ENCODE results near the gene OSBPL5.
"Not testable (repeated sequence)": the region's sequence is repeated elsewhere in the genome, so short reads cannot be mapped to it uniquely, and the experiment has no call there.

Gene OSBPL5

DNA sequence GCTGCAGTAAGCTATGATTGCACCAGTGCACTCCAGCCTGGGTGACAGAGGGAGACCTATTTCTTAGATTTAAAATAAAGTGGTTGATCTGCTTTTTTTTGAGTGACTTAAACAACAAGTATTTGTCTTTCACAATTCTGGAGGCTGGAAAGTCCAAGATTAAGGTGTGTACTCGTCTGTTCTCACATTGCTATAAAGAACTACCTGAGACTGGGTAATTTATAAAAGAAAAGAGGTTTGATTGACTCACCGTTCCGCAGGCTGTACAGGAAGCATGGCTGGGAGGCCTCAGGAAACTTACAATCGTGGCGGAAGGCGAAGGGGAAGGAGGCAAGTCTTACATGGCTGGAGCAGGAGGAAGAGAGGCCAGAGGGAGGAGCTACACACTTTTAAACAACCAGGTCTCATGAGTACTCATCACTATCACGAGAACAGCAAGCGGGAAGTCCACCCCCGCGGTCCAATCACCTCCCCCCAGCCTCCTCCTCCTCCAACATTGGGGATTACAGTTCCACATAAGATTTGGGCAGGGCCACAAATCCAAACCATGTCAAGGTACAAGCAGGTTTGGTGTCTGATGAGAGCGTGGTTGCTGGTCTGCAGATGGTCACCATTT is 19.7 kb upstream of the OSBPL5 start:
- DNase-seq (ENCODE audit: insufficient read length, low spot score): no peak

DNA sequence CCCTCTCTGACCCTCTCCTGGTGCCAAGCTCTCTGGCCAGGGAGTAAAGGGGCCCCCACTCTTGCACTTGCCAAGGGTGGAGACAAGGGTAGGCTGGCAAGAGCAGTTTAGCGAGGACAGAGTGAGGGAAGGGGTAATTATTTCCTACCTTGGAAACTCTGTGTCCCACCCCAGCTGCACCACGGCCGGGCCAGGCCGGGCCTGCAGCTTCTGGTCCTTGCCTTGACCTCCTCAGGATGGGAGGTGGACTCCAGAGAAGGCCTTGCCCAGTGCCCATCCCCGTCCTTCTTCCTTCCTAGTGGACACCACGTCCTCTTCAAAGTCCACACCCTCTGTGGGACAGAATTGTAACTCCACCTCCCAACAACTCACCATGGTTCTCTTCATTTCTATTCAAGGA is 18.4 kb upstream of the OSBPL5 start:
- DNase-seq (ENCODE audit: insufficient read length, low spot score) (no peak), FAIRE-seq (no peak)

More for the DNA sequence above, 19.7 kb upstream of the OSBPL5 start:
- no peak for FAIRE-seq

DNA sequence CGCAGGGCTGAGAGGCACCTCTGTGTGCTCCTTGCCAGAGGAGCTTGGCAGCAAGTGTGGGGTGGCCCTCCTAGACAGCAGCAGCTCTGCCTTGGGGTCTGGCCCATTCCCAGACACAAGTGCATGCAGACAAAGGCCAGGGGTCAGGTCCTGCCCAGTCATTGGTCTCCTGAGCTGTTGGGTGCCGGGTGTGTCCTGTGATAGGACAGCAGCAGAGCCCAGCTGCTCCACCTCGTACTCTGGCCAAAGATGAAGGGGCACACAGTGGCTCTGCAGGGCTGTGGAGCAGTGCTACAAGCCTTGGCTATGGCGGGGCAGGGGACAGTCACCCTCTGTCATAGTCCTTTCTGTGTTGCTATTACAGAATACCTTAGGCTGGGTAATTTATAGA is 17.3 kb upstream of the OSBPL5 start:
- FAIRE-seq (no peak), DNase-seq (ENCODE audit: insufficient read length, low spot score) (no peak)

DNA sequence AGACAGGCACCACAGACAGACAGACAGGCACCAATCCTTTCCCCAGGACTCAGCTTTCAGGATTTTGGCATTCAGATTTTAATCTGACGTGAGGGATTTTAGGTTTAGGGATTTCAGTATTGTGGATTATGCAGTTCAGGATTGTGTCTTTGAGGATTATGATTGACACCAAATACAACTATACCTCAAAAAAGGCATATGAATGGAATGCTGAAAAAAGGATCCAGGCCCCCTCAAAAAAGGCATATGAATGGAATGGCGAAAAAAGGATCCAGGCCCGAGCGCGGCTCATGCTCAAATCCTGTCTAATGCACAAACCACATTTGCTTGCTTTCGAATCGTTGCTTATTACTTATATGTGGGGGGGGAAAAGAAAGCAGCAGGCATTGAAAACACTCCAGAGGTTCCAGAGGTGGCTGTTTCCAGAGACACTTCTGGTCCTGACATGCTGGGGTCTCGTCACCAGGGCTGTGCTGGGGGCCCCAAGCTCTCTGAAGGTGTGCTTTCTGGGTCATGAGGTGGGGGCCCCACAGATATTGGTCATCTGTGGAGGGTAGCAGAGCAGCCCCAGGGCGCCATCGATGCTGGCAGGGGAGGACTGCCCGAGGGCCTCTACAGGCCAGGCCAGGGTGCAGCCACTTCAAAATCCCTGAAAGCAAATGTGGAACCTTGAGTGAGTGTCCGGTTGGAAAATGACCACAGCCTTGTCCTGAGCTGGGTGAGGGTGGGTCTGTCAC is 16.8 kb upstream of the OSBPL5 start:
- DNase-seq (ENCODE audit: insufficient read length, low spot score): no peak
- FAIRE-seq: no peak

DNA sequence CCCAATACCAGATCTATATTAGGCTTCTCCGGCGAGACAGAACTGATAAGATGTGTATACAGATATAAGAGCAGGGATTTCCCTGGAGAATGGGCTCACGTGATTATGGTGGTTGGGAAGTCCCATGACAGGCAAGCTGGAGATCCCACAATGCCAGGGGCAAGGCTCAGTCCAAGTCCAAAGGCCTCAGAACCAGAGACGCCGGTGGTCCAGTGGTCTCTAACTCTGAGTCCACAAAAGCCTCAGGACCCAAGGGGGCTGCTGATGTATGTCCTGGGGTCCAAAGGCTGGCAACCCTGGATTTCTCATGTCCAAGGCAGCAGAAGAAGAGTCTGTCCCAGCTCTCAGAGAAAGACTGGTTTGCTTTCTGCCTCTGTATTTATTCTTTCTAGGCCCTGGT is 15.8 kb upstream of the OSBPL5 start:
- FAIRE-seq (no peak), DNase-seq (ENCODE audit: insufficient read length, low spot score) (no peak)

DNA sequence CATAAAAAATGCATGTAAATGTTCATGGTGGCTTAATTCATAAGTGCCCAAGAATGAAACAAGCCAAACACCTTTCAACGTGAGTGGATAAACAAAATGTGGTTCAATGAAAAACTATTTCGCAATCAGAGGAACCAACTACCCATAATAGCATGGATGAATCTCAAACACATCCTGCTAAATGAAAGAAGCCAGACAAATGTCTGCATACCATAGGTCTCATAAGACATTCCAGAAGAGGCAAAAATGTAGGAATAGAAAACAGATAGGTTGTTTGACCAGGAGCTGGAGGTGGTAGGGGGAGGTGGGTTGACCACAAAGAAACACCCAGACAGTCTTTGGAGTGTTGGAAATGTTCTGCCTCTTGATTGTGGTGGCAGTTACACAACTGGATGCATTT is 13.2 kb upstream of the OSBPL5 start:
- no peak for FAIRE-seq
- no peak for DNase-seq (ENCODE audit: insufficient read length, low spot score)

DNA sequence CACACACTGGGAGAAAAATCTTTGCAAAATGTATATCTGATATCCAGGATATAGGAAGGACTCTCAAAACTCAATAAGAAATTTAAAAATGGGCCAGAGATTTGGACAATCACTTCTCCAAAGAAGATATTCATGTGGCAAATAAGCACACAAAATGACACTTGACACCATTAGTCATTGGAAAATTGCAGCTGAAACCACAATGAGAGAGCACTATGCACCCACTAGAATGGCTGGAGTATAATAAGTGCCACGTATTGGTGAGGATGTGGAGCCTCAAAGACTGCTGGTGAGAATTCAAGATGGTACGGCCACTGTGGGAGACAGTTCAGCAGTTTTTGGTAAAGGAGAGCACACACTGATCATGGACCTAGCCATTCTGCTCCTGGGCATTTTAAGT is 12.8 kb upstream of the OSBPL5 start:
- no peak for FAIRE-seq

DNA sequence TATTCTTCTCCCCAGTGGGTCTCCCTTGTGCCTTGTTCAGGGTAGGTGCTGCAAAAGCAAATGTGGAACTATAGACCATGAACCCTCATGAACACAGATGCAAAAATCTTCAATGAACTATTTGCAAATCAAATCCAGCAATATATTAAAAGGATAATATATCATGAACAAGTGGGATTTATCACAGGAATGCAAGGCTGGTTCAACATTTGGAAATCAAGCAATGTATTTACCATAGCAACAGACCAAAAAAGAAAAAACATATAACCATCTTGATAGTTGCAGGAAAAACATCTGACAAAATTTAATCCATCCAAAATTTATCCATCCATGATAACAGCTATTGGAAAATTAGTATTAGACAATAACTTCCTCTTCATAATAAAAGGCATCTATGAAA is 11.4 kb upstream of the OSBPL5 start:
- DNase-seq (ENCODE audit: insufficient read length, low spot score) (no peak), FAIRE-seq (no peak)

More for the DNA sequence above, 12.8 kb upstream of the OSBPL5 start:
- no peak for DNase-seq (ENCODE audit: insufficient read length, low spot score)

DNA sequence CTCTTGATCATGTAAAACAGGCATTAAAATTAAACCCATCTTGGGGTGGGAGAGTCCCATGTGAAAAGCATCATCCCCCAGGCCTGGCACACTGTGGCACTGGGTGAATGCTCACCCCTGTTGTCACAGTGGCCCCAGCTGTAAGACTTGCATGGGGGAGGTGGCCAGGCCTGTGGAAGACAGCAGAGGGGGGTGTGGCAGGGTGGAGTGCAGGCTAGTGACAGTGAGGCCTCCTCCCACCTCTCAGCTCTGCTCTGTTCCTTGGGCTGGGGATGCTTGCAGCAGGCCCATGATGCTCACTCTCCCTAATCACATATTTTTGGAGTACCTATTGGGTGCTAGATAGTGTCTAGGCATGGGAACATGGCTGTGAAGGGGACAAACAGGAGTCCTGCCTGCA is 10.1 kb upstream of the OSBPL5 start:
- FAIRE-seq: no peak

DNA sequence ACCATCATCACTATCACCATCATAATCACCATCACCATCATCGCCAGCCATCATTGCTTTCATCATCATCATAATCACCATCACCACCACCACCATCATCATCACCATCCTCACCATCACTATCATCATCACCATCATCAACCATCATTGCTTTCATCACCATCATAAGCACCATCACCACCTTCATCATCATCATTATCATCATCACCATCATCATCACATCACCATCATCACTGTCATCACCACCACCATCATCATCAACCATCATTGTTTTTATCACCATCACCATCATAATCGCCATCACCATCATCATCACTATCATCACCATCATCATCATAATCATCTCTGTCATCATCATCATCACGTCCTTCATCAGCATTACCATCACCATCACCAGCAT is 9.3 kb upstream of the OSBPL5 start:
- no peak for DNase-seq (ENCODE audit: insufficient read length, low spot score)
- no peak for FAIRE-seq

More for the DNA sequence above, 10.1 kb upstream of the OSBPL5 start:
- no peak for DNase-seq (ENCODE audit: insufficient read length, low spot score)

DNA sequence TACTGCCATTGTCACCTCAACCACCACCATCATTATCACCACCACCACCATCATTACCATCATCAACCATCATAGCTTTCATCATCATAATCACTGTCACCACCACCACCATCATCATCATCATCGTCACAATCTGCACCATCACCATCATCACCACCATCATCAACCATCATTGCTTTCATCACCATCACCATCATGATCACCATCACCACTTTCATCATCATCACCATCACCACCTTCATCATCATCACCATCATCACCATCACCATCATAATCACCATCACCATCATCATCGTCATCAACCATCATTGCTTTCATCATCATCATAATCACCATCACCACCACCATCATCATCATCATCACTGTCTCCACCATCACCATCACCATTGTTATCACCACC is 8.7 kb upstream of the OSBPL5 start:
- no peak for DNase-seq (ENCODE audit: insufficient read length, low spot score)
- no peak for FAIRE-seq

DNA sequence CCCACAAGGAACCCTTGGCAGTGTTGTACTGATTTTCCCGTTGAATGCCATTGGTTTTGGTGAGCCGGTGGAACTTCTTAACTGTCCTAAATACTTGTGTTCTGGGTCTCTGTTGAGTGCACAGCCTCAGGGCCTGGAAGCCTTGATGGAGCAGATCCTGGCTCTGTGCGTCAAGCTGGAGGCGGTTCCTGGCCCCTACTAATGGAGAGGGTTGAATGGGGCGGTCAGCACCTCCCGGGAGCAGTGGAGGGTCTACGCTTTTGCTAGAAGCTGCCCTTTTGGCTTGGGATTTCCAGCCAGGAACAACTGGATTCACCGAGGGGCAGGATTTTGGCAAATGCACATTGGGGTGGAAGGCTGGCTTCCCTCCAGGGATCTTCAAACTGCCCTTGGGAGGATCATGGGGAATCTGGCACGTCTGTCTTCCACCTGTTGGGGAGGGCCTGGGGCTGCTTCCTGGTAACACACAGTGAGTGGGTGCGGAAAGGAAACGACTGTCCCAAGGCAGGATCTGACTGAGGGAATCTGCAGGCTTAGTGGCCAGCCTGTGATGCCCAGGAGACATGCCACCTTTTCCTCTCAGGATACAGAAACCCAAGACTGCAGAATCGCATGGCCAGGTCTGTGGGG is 6.9 kb upstream of the OSBPL5 start:
- no peak for FAIRE-seq
- DNase-seq (ENCODE audit: insufficient read length, low spot score): no peak

DNA sequence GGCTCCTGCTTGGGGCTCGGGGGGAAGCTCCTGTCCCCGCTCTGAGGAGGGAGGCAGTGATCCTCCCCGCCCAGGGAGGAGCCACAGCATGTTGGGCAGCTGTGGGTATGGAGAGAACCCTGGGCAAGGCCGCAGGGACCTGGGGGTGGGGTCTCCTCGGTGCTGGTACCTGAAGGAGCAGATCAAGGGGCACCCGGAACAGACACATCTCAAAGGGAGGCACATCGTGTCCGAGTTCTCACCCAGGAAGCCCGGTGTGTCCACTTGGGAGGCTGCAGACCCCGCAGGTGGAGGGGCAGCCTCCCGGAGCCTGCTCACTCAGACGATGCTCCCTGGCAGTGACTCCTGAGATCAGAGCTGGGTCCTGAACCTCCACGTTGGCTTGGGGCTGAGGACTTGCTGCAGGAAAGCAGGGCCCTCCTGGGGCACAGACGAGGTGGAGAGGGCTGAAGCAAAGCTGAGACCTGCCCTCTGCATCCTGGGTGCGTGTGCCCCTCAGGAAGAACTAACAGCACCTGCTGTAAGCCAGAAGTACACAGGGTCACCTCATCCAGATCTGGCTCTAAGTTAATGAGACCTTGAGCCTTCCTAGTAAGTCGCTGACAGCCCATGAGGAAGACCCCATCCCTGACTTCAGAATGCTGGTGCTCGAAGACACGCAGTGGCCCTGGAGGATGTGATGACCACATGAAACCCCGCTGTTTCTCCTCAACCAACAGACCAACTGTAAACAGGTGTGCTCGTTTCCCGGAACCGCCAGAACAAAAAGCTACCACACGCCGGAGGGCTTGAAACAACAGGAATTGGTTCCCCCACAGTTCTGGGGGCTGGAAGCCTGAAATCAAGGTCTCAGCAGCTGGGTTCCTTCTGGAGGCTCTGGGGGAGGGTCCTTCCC is 5.9 kb upstream of the OSBPL5 start:
- DNase-seq (ENCODE audit: insufficient read length, low spot score): no peak

DNA sequence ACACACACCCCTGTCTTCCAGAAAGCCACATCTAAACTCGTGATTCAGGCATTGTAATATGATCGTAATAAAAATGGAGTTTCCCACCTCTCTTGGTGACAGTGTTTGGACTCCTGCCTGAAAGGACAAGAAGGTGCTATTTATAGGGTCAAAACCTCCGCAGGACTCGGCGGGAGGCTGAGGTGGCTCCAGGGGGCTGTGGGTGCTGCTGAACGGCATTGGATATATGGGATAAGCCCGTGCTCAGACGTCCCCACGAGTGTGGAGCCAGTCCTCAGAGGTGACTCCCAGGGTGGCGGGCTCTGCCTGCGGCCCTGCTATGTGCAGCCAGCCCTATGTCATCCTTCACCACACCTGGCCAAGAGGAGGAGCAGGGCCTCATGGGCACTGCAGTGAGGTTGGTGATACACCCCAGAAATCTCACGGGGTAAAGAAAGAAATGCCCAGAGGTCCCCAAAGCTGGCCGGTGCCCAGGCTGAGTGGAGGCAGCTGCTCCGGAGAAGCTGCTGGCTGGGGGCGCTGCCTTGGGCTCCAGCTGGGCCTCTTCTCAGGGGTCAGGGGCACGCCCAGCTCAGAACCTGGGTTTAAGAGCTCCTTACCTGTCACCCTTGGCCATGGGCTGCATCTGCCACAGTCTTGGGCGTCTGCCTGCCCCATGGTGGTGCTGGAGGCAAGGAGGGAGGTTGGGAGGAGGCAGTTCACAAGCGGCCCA is 5.1 kb upstream of the OSBPL5 start:
- FAIRE-seq (no peak), DNase-seq (ENCODE audit: insufficient read length, low spot score) (no peak)

More for the DNA sequence above, 5.9 kb upstream of the OSBPL5 start:
- no peak for FAIRE-seq

DNA sequence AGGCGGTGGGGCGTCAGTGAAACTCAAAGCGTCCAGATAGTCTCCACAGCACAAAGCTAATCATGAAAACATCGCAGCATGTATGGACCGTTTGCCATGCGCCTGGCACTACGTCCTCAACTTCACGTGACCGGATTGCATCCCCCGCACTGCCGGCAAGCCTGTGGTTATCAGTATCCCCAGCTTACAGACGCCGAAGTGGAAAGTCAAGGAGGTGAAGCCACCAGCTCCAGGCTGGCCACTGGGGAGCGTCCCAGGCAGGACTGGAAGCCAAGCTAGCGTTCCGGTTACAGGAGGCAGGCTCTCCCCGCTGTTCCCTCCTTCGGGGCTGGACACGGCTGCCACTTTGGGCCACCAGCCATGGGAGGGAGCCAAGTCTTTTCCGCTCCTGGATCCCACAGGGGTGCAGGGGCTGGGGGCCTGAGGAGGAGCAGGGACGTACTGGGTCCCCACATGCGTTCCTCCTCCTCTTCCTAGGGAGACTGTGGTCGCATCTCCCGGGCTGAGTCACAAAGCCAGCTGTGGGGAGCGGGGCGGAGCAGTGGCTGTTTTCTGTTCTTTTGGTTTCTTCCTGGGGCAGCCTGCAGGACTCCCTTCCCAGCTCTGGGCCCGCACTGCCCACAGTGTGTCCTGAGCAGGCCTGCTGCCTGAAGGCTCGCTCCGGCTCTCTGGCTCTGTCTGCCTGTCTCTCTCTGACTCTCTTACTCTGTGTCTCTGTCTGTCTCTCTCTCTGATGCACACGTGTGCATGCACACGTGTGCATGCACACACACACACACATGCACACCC is 4.3 kb upstream of the OSBPL5 start:
- FAIRE-seq (no peak), DNase-seq (ENCODE audit: insufficient read length, low spot score) (no peak)

DNA sequence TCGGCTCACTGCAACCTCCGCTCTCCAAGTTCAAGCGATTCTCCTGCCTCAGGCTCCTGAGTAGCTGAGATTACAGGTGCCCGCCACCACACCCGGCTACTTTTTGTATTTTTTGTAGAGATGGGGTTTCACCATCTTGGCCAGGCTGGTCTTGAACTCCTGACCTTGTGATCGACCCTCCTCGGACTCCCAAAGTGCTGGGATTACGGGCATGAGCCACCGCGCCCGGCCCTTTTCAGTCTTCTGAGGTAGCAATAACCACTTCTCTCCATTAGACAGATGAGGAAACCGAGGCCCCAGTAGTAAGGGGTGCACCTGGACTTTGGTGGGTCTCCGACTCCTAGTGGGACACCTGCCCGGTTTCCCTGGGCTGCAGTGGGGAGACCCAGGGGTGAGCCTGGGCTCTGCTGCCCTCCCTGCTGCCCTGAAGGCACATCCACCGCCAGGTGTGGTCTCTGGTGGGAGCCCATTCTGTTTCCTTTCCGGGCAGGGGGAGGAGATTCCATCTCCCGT is 3.7 kb upstream of the OSBPL5 start:
- not testable (repeated sequence) for DNase-seq (ENCODE audit: insufficient read length, low spot score); FAIRE-seq

DNA sequence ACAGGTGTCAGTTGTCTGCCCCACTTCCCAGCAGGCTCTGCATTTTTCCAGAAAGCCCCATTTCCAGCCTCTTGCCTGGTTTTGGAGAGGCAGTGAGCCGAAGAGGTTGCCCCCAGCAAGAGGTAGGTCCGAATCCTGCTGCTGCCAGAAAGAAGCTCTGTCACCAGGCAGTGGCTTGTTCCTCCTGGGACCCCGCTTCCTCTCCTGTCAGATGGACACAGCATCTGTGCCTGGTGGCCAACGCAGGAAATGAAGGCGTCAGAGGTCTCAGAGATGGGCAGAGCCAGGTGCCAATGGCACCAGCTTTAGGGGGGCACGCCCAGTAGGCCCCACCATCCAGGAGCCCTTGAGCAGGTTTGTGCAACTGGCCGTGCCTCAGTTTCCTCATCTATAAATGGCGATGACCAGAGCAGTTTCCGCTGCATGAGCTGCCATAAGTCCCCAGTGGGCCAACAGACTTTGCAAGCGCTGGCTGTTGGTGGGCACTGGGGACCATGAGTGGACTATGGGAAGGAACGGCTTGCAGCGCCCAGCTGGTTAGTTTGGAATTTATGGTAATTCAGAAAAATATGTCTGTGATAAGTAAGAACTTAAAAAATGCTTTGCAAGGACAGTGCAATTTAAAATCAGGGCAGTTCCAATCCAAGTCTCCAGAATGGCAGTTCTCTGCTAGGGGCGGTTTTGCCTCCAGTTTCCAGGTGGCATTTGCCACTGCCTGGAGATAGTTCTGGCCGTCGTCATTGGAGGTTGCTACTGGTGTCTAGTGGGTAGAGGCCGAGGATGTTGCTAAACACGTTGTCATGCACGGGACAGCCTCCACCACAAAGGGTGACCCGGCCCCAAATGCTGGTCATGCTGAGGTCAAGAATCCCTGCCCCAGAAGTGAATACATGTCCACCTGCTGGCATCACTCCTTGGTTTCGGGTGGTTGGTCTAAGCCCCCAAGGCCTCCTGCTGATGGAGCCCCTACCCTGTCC is 2.3 kb upstream of the OSBPL5 start:
- FAIRE-seq (no peak), DNase-seq (ENCODE audit: insufficient read length, low spot score) (no peak)

Data from GM19239 (cell line).